Neuronal stem cell (in vitro differentiated cells): ENCODE measurements around the gene NEDD4.
"Not testable (repeated sequence)": the region's sequence is repeated elsewhere in the genome, so short reads cannot be mapped to it uniquely, and the experiment has no call there.

Experiments
- DNase-seq: peaks from one replicate; pipeline ENCODE4 v3.0.0-alpha.2; 2013; ENCODE audit warnings: low spot score
- H2AFZ ChIP-seq: one replicate; pipeline ENCODE4 v1.6.1; 2013; ENCODE audit warnings: mild to moderate bottlenecking, low read length, inconsistent platforms
- H2AK5ac ChIP-seq: 2 replicates; pipeline ENCODE4 v1.6.1; 2013; ENCODE audit warnings: low read depth, mild to moderate bottlenecking, inconsistent platforms, low read length, moderate library complexity, mixed read lengths
- H2BK120ac ChIP-seq: 2 replicates; pipeline ENCODE4 v1.6.1; 2013; ENCODE audit warnings: low read depth, mild to moderate bottlenecking, inconsistent platforms, low read length, moderate library complexity, mixed read lengths
- H2BK12ac ChIP-seq: one replicate; pipeline ENCODE4 v1.6.1; 2013; ENCODE audit warnings: low read length, inconsistent platforms
- H2BK15ac ChIP-seq: 2 replicates; pipeline ENCODE4 v1.6.1; 2013; ENCODE audit warnings: mild to moderate bottlenecking, low read length, inconsistent platforms, mixed read lengths
- H2BK5ac ChIP-seq: one replicate; pipeline ENCODE4 v1.6.1; 2013; ENCODE audit warnings: inconsistent platforms, mild to moderate bottlenecking, low read length, moderate library complexity
- H3K14ac ChIP-seq: one replicate; pipeline ENCODE4 v1.6.1; 2013; ENCODE audit warnings: low read length, inconsistent platforms
- H3K18ac ChIP-seq: 2 replicates; pipeline ENCODE4 v1.6.1; 2013; ENCODE audit warnings: low read length, inconsistent platforms
- H3K23ac ChIP-seq: 2 replicates; pipeline ENCODE4 v1.6.1; 2013; ENCODE audit warnings: low read depth, mild to moderate bottlenecking, mixed read lengths, low read length, inconsistent platforms; ENCODE audit not compliant: poor library complexity
- H3K27ac ChIP-seq: replicated peaks from 3 replicates; pipeline ENCODE4 v1.5.1; 2013; ENCODE audit warnings: low read length, inconsistent platforms
- H3K27me3 ChIP-seq, 3 experiments: 2 replicates each; pipeline ENCODE4 v1.6.1; 2013; ENCODE audit warnings: low read length in 3 of 3, mild to moderate bottlenecking in 2 of 3, inconsistent platforms in 1 of 3, low read depth in 1 of 3, mixed read lengths in 1 of 3, moderate library complexity in 1 of 3; ENCODE audit not compliant: control insufficient read depth in 3 of 3, insufficient read depth in 3 of 3
- H3K36me3 ChIP-seq, 2 donors: replicated peaks in 1 of 2; 2 replicates each; pipeline ENCODE4 v1.6.1; 2013; ENCODE audit warnings: low read length in 2 of 2; ENCODE audit not compliant: control insufficient read depth in 2 of 2, insufficient read depth in 2 of 2
- H3K4ac ChIP-seq: 2 replicates; pipeline ENCODE4 v1.6.1; 2013; ENCODE audit warnings: inconsistent platforms, mild to moderate bottlenecking, low read length, moderate library complexity
- H3K4me1 ChIP-seq, 2 donors: 1 replicate in 1 of 2; 2 replicates in 1 of 2; pipeline ENCODE4 v1.6.1; 2013; ENCODE audit warnings: low read length in 2 of 2, low read depth in 1 of 2; ENCODE audit not compliant: control insufficient read depth in 2 of 2, insufficient read depth in 1 of 2
- H3K4me2 ChIP-seq: one replicate; pipeline ENCODE4 v1.6.1; 2013; ENCODE audit warnings: mild to moderate bottlenecking, low read length, inconsistent platforms; ENCODE audit not compliant: insufficient read depth, poor library complexity, severe bottlenecking
- H3K4me3 ChIP-seq, 2 donors: 2 replicates each; pipeline ENCODE4 v1.5.1; 2013; ENCODE audit warnings: low read length in 2 of 2, mild to moderate bottlenecking in 2 of 2, inconsistent platforms in 1 of 2, moderate library complexity in 1 of 2
- H3K79me1 ChIP-seq: one replicate; pipeline ENCODE4 v1.6.1; 2013; ENCODE audit warnings: low read depth, mild to moderate bottlenecking, inconsistent platforms, low read length, moderate library complexity
- H3K9ac ChIP-seq: one replicate; pipeline ENCODE4 v1.6.1; 2013; ENCODE audit warnings: mild to moderate bottlenecking, low read depth, low read length, inconsistent platforms; ENCODE audit not compliant: poor library complexity
- H3K9me3 ChIP-seq, 2 donors: replicated peaks in 1 of 2; 2 replicates each; pipeline versions ENCODE3 to v1.6.1; 2013; ENCODE audit warnings: low read length in 2 of 2, mild to moderate bottlenecking in 2 of 2, inconsistent platforms in 1 of 2, low read depth in 1 of 2, mixed read lengths in 1 of 2, moderate library complexity in 1 of 2; ENCODE audit not compliant: control insufficient read depth in 2 of 2, insufficient read depth in 1 of 2
- H4K8ac ChIP-seq: one replicate; pipeline ENCODE4 v1.6.1; 2013; ENCODE audit warnings: low read depth, mild to moderate bottlenecking, inconsistent platforms, low read length, moderate library complexity
- H4K91ac ChIP-seq: one replicate; pipeline ENCODE4 v1.6.1; 2013; ENCODE audit warnings: low read length, low read depth, mild to moderate bottlenecking, inconsistent platforms; ENCODE audit not compliant: poor library complexity
- WGBS, 2 donors: extraction: QIAGEN DNeasy Blood & Tissue Kit; methylation state at CpG; one replicate each; pipeline ENCODE4 v1.1.7; 2013; ENCODE audit warnings: missing lambda C conversion rate in 2 of 2, mixed read lengths in 1 of 2; ENCODE audit not compliant: insufficient read length in 2 of 2, insufficient replicate concordance in 1 of 2; ENCODE audit errors: extremely low coverage in 2 of 2; 5-methylcytosine and 5-hydroxymethylcytosine counted together

NEDD4 gene

GRCh38 chr15:55954862-55955605 is 38.4 kb downstream of the NEDD4 start:
- Histone ChIP-seq H2AFZ (no peak overlapping the region), H3K4ac (no peak overlapping the region), H2BK15ac (no peak overlapping the region), H3K79me1 (no peaks in the 10 kb centered on the region), H3K18ac (no peak overlapping the region), H3K14ac (no peak overlapping the region), H3K9ac (no peak overlapping the region), H3K27me3 (no peaks in the 10 kb centered on the region), H3K4me1 (no peaks in the 10 kb centered on the region), H2BK120ac (no peak overlapping the region), H3K4me2 (no peak overlapping the region), H2BK12ac (no peak overlapping the region), H3K4me3 (no peak overlapping the region), H3K23ac (no peak overlapping the region), H3K27ac (no peak overlapping the region), H4K8ac (no peak overlapping the region), H2AK5ac (no peak overlapping the region), H2BK5ac (no peak overlapping the region), H4K91ac (no peak overlapping the region), H3K36me3 (peaks cover 0 to 2% of the 10 kb centered on the region in 2 donors), H3K9me3 (peaks cover 0 to 6% of the 10 kb centered on the region in 2 donors)
- WGBS, 2 donors: no CpG with 5 or more reads among the region's 6 CpGs
- no peak for DNase-seq

DNA sequence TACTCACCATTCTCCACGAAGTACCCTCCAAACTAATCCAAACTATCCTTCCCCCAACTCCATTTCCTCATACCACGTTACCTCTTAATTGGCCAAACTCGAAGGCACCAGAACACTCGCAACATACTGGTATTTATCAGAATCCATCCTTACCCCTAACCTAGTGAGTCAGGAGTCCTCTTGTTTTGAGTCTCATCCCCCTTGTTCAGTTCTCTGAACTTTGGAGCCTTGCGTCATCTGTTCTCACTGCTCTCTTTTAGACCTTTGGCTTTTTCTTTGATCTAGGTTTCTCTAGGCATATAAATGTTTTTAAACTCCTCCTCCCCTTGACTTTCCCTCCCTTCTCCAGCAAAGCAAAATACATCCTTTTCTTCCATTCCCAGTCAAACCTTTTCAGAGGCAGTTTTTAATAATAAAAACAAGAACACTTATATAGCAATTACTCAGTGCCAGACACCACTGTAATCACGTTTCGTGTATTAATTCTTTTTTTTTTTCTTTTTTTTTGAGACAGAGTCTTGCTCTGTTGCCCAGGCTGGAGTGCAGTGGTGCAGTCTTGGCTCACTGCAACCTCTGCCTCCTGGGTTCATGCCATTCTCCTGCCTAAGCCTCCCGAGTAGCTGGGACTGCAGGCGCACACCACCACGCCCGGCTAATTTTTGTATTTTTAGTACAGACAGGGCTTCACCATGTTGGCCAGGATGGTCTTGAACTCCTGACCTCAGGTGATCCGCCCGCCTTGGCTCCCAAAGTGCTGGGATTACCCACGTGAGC is 40.7 kb downstream of the NEDD4 start:
- H2BK5ac ChIP-seq, H2BK120ac ChIP-seq, H3K27me3 ChIP-seq, DNase-seq, H3K4me2 ChIP-seq, H3K4me3 ChIP-seq, H3K9ac ChIP-seq, H2BK15ac ChIP-seq, H4K91ac ChIP-seq, H2BK12ac ChIP-seq, H3K79me1 ChIP-seq, H3K23ac ChIP-seq, H3K18ac ChIP-seq, H2AK5ac ChIP-seq, H3K36me3 ChIP-seq, H3K9me3 ChIP-seq, H3K4me1 ChIP-seq, H3K4ac ChIP-seq, H3K27ac ChIP-seq, H2AFZ ChIP-seq, H3K14ac ChIP-seq, H4K8ac ChIP-seq: not testable (repeated sequence)
- WGBS, 2 donors: 100% methylated on average over 1 to 2 of the region's 14 CpGs

DNA sequence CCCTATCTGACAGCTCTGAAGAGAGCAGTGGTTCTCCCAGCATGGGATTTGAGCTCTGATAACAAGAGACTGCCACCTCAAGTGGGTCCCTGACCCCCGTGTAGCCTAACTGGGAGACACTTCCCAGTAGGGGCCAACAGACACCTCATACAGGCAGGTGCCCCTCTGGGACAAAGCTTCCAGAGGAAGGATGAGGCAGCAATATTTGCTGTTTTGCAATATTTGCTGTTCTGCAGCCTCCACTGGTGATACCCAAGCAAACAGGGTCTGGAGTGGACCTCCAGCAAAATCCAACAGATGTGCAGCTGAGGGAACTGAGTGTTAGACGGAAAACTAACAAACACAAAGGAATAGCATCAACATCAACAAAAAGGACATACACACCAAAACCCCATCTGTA is 48.8 kb downstream of the NEDD4 start:
- H3K27me3 ChIP-seq, H2AK5ac ChIP-seq, H3K14ac ChIP-seq, H3K4me1 ChIP-seq, H3K4me2 ChIP-seq, H2BK120ac ChIP-seq, H2BK5ac ChIP-seq, H3K18ac ChIP-seq, H3K4me3 ChIP-seq, H3K36me3 ChIP-seq, H3K23ac ChIP-seq, H3K9me3 ChIP-seq, H3K9ac ChIP-seq, H2BK12ac ChIP-seq, H4K8ac ChIP-seq, H3K27ac ChIP-seq, H4K91ac ChIP-seq, H2BK15ac ChIP-seq, DNase-seq, H3K4ac ChIP-seq, H2AFZ ChIP-seq, H3K79me1 ChIP-seq: not testable (repeated sequence)
- no CpG with 5 or more reads among the region's 2 CpGs for WGBS, 2 donors

DNA sequence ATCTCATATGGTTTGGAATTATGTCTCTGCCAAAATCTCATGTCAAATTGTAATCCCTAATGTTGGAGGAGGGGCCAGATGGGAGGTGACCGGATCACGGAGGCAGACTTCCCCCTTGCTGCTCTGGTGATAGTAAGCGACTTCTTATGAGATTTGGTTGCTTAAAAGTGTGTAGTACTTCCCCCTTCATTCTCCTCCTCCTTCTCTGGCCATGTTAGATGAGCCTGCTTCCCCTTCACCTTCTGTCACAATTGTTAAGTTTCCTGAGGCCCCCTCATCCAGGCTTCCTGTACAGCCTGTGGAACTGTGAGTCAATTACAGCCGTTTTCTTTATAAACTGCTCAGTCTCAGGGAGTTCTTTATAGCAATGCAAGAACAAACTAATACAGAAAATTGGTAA is 51.1 kb downstream of the NEDD4 start:
- no peak overlapping the region for H3K4me3 ChIP-seq
- no peak overlapping the region for H2AFZ ChIP-seq
- peaks cover 0 to 4% of the 10 kb centered on the region in 2 donors for H3K4me1 ChIP-seq
- H2BK5ac ChIP-seq: no peak overlapping the region
- WGBS, 2 donors: no CpG with 5 or more reads among the region's 4 CpGs
- peaks cover 0 to 7% of the 10 kb centered on the region in 2 donors for H3K36me3 ChIP-seq
- H3K27me3 ChIP-seq: no peaks in the 10 kb centered on the region
- H2BK120ac ChIP-seq: no peak overlapping the region
- no peak overlapping the region for H3K4ac ChIP-seq
- H2BK12ac ChIP-seq: no peak overlapping the region
- no peaks in the 10 kb centered on the region for H3K79me1 ChIP-seq
- H2AK5ac ChIP-seq: no peak overlapping the region
- no peak overlapping the region for H2BK15ac ChIP-seq
- no peak overlapping the region for H3K4me2 ChIP-seq
- H3K27ac ChIP-seq: no peak overlapping the region
- H4K8ac ChIP-seq: no peak overlapping the region
- no peak overlapping the region for H3K14ac ChIP-seq
- DNase-seq: no peak
- H3K23ac ChIP-seq: no peak overlapping the region
- H3K9ac ChIP-seq: no peak overlapping the region
- H4K91ac ChIP-seq: no peak overlapping the region
- H3K18ac ChIP-seq: no peak overlapping the region
- peaks cover 3 to 17% of the 10 kb centered on the region in 2 donors for H3K9me3 ChIP-seq
